ENCODE measurements around the gene SLC25A43. TPM values are rescaled to one million over a fixed set of nuclear protein-coding genes. Genes with fewer than 3 reads are reported as not detected.

Gene SLC25A43
- polyA plus RNA-seq, 1 donor, result 13.2 TPM

DNA sequence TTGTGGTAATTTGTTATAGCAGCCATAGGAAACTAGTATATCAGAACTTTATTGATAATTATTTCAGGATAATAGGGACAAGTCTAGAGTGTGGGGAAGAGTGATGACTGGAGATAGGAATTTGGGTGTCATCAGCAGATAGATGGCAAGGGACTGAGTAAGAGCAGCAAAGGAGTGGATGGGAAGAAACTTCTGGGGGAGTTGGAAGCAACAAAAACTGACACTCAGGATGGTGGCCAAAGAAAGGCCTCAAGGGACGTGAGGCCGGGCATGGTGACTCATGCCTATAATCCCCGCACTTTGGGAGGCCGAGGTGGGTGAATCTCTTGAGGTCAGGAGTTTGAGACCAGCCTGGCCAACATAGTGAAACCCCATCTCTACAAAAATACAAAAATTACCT lies 60.0 kb downstream of the SLC25A43 start:
- Histone ChIP-seq H3K27ac (ENCODE audit: low read length) (no peak overlapping the region), H3K4me1 (ENCODE audit: control insufficient read depth, insufficient read depth, low read length) (peaks cover 9% of the 10 kb centered on the region), H3K9me3 (ENCODE audit: control insufficient read depth, low read depth, low read length) (no peaks in the 10 kb centered on the region), H3K4me3 (ENCODE audit: low read length) (no peak overlapping the region), H3K36me3 (ENCODE audit: control insufficient read depth, insufficient read depth, low read length) (no peaks in the 10 kb centered on the region), H3K27me3 (ENCODE audit: control insufficient read depth, insufficient read depth, low read length) (no peaks in the 10 kb centered on the region)
- no peak for DNase-seq
- WGBS (ENCODE audit: insufficient coverage, low lambda C conversion rate), result no CpG with 5 or more reads among the region's 4 CpGs

DNA sequence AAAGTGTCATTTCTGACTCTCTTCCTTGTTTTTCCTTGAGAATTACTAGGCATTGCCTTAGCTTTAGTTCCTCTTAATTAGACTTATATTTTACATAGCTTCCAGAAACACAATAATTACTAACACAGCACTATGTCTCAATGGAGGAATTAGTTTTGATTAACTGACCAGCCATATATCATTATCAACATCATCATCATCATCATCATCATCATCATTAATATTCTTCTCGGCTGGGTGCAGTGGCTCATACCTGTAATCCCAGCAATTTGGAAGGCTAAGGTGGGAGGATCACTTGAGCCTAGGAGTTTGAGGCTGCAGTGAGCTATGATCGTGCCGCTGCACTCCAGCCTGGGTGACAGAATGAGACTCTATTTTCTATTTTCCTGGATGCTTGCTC lies 66.4 kb downstream of the SLC25A43 start:
- Histone ChIP-seq H3K27ac (ENCODE audit: low read length) (no peak overlapping the region), H3K27me3 (ENCODE audit: control insufficient read depth, insufficient read depth, low read length) (no peaks in the 10 kb centered on the region), H3K4me3 (ENCODE audit: low read length) (no peak overlapping the region), H3K36me3 (ENCODE audit: control insufficient read depth, insufficient read depth, low read length) (peaks cover 12% of the 10 kb centered on the region), H3K4me1 (ENCODE audit: control insufficient read depth, insufficient read depth, low read length) (peaks cover 12% of the 10 kb centered on the region), H3K9me3 (ENCODE audit: control insufficient read depth, low read depth, low read length) (no peaks in the 10 kb centered on the region)
- no peak for DNase-seq
- no CpG with 5 or more reads among the region's 3 CpGs for WGBS (ENCODE audit: insufficient coverage, low lambda C conversion rate)

DNA sequence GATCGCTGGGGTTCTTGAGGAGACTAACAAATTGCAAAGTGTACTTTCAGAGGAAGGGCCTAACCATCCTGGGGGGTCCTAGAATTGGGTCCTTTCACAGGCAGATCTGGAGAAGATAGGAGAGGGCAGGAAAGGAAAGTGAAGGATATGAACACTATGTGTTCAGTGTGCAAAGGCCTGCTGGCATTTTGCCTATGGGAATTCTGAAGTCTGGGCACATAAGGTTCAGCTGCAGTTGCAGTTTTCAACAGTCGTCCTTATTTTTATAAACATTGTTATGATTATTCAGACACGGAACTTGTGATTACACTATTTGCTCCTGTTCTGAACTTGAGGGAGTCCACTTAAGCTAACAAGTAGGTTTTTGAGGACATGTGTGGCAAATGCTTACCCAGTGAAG lies 67.8 kb downstream of the SLC25A43 start:
- Histone ChIP-seq H3K36me3 (ENCODE audit: control insufficient read depth, insufficient read depth, low read length) (peaks cover 18% of the 10 kb centered on the region), H3K27me3 (ENCODE audit: control insufficient read depth, insufficient read depth, low read length) (no peaks in the 10 kb centered on the region), H3K27ac (ENCODE audit: low read length) (no peak overlapping the region), H3K9me3 (ENCODE audit: control insufficient read depth, low read depth, low read length) (no peaks in the 10 kb centered on the region), H3K4me1 (ENCODE audit: control insufficient read depth, insufficient read depth, low read length) (peaks cover 12% of the 10 kb centered on the region), H3K4me3 (ENCODE audit: low read length) (no peak overlapping the region)
- WGBS (ENCODE audit: insufficient coverage, low lambda C conversion rate), result no CpG with 5 or more reads among the region's 3 CpGs
- DNase-seq, result no peak

DNA sequence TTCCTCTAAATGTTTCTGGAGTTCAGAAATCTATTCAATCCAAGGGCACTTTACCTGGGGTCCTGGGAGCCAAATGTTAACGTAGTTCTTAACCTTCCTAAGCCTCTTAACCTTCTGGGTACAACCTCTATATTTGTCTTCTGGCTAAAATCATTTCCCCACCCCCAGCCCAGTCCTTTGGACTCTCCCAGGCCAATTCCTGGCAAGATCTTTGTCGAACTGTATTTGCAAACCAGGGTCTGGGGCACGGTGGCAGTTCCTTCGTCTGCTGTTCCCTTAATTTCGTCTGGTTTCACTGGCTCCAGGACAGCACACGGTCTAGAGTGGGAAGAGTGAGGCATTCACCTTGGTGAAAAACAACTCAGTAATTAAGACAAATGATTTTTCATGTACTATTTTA lies 68.3 kb downstream of the SLC25A43 start:
- Histone ChIP-seq H3K4me1 (ENCODE audit: control insufficient read depth, insufficient read depth, low read length) (peaks cover 12% of the 10 kb centered on the region), H3K27ac (ENCODE audit: low read length) (peak overlapping the region; percentile 62), H3K27me3 (ENCODE audit: control insufficient read depth, insufficient read depth, low read length) (no peaks in the 10 kb centered on the region), H3K9me3 (ENCODE audit: control insufficient read depth, low read depth, low read length) (no peaks in the 10 kb centered on the region), H3K36me3 (ENCODE audit: control insufficient read depth, insufficient read depth, low read length) (peaks cover 18% of the 10 kb centered on the region), H3K4me3 (ENCODE audit: low read length) (no peak overlapping the region)
- DNase-seq, result no peak
- WGBS (ENCODE audit: insufficient coverage, low lambda C conversion rate), result no CpG with 5 or more reads among the region's 6 CpGs

DNA sequence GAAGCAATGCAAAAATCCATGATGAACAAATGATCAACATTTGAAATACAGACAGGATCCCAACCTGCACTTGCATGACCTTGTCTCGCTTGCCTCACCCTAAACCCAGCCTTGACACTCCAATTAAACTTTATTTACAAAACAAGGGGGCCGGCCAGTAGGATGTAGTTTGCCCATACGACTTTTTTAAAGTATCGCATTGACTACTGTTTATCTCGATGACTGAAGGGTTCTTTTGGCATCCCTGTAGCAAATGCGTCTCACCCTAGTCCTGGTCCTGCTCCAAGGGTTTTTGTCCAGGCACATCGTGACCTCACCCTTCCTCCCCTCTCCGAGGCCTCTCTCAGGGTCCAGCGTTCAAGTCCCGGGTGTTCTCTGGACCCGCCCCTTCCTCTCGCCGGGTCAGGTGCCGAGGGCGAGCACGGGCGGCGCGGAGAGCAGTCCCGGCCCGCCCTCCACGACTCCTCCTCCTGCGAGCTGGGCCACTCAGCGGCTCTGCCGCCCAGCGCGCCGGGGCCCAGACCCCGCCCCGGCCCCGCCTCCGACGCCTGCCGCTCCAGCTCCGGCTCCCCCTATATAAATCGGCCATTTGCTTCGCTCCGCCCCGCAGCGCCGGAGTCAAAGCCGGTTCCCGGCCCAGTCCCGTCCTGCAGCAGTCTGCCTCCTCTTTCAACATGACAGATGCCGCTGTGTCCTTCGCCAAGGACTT lies 68.9 kb downstream of the SLC25A43 start, which contains the start of gene SLC25A5:
Gene SLC25A5 (plus strand): TSS at position 603 of the 709 bp plus-strand sequence. CDS start 72 bp downstream, at position 675.
- no CpG with 5 or more reads among the region's 46 CpGs for WGBS (ENCODE audit: insufficient coverage, low lambda C conversion rate)
- DNase-seq, result peak; percentile 91
- peak within 1 kb of the TSS; percentile 88 for H3K27ac ChIP-seq (ENCODE audit: low read length)
- no peaks in the 10 kb centered on the region for H3K9me3 ChIP-seq (ENCODE audit: control insufficient read depth, low read depth, low read length)
- no peaks in the 10 kb centered on the region for H3K27me3 ChIP-seq (ENCODE audit: control insufficient read depth, insufficient read depth, low read length)
- H3K4me3 ChIP-seq (ENCODE audit: low read length), result peak within 1 kb of the TSS; percentile 67
- peaks cover 12% of the 10 kb centered on the region for H3K4me1 ChIP-seq (ENCODE audit: control insufficient read depth, insufficient read depth, low read length)
- peaks cover 18% of the 10 kb centered on the region for H3K36me3 ChIP-seq (ENCODE audit: control insufficient read depth, insufficient read depth, low read length)

DNA sequence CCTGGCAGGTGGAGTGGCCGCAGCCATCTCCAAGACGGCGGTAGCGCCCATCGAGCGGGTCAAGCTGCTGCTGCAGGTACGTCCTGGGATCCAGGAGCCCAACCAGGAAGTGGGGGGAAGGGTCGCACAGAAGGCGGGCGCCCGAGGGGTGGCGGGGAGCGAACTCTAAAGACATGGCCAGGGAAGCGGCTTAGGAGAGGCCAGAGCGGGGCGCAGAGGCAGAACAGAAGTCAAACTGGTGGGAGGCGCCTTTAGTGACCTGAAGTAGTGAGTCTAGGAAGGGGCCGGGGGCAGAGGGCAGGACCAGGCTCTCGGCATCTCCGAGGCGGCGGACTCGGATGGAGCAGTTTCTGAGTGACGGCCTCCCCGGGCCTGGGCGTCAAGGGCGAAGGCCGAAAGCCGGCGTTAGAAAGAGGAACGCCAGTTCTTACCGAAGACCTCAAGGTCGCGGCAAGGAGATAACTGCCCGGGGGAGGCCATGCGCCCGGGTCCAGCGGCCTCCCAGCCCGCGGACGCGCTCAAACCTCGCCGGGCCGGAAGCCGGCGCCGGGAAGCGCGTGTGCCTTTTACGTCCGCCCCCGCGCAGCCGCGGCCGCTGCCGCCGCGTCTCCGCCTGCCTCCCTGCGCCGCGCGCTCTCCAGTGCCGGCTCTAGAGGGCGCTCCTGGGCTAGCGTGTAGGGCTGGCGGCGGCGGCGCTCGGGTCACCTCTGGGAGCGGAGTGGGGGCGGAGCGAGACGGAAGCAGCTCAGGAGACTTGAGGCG lies 69.6 kb downstream of the SLC25A43 start:
- Histone ChIP-seq H3K36me3 (ENCODE audit: control insufficient read depth, insufficient read depth, low read length) (peaks cover 18% of the 10 kb centered on the region), H3K27ac (ENCODE audit: low read length) (peak overlapping the region; percentile 88), H3K4me3 (ENCODE audit: low read length) (peak overlapping the region; percentile 67), H3K9me3 (ENCODE audit: control insufficient read depth, low read depth, low read length) (no peaks in the 10 kb centered on the region), H3K27me3 (ENCODE audit: control insufficient read depth, insufficient read depth, low read length) (no peaks in the 10 kb centered on the region), H3K4me1 (ENCODE audit: control insufficient read depth, insufficient read depth, low read length) (peaks cover 12% of the 10 kb centered on the region)
- no CpG with 5 or more reads among the region's 78 CpGs for WGBS (ENCODE audit: insufficient coverage, low lambda C conversion rate)
- peak; percentile 87 to 94 for DNase-seq

DNA sequence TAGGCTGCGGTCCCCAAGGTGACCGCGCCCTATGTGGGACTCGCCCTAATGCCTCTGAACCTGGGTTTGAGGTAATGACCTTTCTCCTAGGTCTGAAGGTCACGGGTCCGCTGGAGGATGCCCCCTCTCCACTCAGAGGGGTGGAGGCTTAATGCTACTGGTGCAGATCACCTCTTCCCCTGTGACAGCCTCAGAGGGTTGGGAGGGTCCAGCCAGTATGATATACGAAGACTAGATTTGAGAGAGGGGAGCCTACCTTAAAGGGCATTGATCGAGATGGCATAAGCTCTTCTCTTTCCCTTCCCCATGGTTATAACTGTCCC lies 70.1 kb downstream of the SLC25A43 start:
- no peak for DNase-seq
- no peaks in the 10 kb centered on the region for H3K27me3 ChIP-seq (ENCODE audit: control insufficient read depth, insufficient read depth, low read length)
- peak overlapping the region; percentile 49 for H3K4me3 ChIP-seq (ENCODE audit: low read length)
- peak overlapping the region; percentile 82 for H3K27ac ChIP-seq (ENCODE audit: low read length)
- peaks cover 18% of the 10 kb centered on the region for H3K36me3 ChIP-seq (ENCODE audit: control insufficient read depth, insufficient read depth, low read length)
- no peaks in the 10 kb centered on the region for H3K9me3 ChIP-seq (ENCODE audit: control insufficient read depth, low read depth, low read length)
- WGBS (ENCODE audit: insufficient coverage, low lambda C conversion rate), result no CpG with 5 or more reads among the region's 8 CpGs
- H3K4me1 ChIP-seq (ENCODE audit: control insufficient read depth, insufficient read depth, low read length), result peaks cover 12% of the 10 kb centered on the region

DNA sequence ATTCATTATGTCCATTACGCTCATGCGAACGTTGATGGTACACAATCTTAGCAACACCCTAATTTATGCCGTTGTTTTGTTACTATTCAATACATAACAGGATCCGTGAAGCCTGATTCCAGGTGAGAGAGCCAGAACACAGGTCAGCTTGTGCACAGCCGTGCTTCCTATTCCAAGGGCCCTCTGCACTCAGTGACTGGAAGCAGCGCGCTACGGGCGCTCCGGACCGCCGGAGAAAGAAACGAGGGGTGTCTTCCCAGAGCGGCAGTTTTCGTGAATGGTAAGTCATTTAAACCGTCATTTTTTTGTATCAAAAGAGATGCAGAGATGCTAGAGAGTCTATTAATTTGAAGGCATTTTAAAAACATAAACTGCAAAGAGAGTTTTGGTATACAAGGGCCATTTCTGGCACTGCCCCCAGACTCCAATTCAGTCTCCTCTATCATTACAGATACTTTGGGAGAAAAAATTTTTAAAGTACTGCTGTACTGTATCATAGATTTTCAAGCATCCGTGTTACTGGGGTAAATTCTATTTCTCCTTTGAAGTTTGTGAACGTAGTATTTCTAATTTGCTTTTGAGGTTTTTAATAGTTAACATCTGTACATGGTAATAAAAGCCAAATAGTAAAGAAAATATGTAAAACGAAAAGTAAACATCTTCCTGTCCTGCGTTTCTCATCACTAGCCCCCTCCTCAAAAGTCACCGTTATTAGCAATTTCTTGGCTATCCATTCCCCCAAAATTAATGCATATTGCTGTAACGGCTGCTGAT lies 75.7 kb downstream of the SLC25A43 start:
- no peak overlapping the region for H3K4me3 ChIP-seq (ENCODE audit: low read length)
- WGBS (ENCODE audit: insufficient coverage, low lambda C conversion rate), result no CpG with 5 or more reads among the region's 23 CpGs
- peaks cover 14% of the 10 kb centered on the region for H3K36me3 ChIP-seq (ENCODE audit: control insufficient read depth, insufficient read depth, low read length)
- no peak overlapping the region for H3K27ac ChIP-seq (ENCODE audit: low read length)
- no peak for DNase-seq
- H3K9me3 ChIP-seq (ENCODE audit: control insufficient read depth, low read depth, low read length), result no peaks in the 10 kb centered on the region
- no peaks in the 10 kb centered on the region for H3K27me3 ChIP-seq (ENCODE audit: control insufficient read depth, insufficient read depth, low read length)
- H3K4me1 ChIP-seq (ENCODE audit: control insufficient read depth, insufficient read depth, low read length), result peaks cover 19% of the 10 kb centered on the region

DNA sequence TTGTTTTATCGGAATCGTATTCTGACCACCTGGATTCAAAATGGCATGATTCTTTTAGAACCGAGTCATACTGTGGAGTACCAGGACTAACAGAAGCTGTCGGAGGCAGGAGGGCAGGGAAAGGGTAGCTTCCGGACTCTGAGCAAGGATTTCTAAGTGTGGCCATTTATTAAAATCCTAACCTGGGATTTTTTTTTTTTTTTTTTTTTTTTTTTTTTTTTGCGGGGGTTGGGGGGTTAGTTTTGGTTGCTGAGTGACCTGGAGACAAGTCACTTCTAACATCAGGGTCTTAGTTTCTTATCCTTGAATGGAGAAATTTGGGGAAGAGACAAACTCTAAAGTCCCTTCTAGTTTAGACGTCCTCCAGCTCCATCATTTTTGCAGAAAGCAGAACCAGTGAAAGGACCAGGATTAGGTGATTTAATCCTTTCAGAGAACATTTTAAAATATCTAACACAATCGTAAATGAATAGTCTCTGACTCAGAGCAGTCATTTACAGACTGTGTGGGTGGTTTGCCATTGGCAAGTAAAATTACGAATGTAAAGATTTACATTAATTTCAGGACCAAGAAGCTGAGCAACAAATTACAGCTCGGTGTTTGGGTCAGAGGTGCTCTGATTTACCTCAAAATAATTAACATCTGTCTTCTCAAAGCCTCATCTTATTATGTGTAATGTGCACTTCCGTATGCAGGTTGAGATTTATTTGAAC lies 76.4 kb downstream of the SLC25A43 start:
- DNase-seq, result no peak
- Histone ChIP-seq H3K27me3 (ENCODE audit: control insufficient read depth, insufficient read depth, low read length) (no peaks in the 10 kb centered on the region), H3K27ac (ENCODE audit: low read length) (no peak overlapping the region), H3K4me1 (ENCODE audit: control insufficient read depth, insufficient read depth, low read length) (peaks cover 15% of the 10 kb centered on the region), H3K36me3 (ENCODE audit: control insufficient read depth, insufficient read depth, low read length) (peaks cover 6% of the 10 kb centered on the region), H3K4me3 (ENCODE audit: low read length) (no peak overlapping the region), H3K9me3 (ENCODE audit: control insufficient read depth, low read depth, low read length) (no peaks in the 10 kb centered on the region)
- no CpG with 5 or more reads among the region's 11 CpGs for WGBS (ENCODE audit: insufficient coverage, low lambda C conversion rate)

DNA sequence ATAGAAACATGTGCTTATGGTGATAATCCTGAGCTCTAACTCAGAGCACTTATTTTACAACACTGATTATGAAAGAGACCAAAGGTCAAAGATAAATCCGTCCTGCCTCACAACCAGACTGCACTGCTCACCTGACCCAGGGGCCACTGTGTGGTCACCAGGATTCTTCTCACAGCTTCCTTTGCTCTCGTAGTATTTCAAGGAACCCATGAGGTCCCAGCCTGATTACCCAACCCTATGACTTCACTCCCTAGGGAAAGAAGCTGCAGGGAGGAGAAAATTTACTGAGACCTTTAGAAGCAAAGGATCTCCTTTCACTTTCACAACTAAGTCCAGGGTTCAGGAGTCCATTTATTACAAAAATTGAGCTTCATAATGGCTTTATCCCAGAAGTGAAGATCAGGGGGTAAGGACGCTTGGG lies 78.7 kb downstream of the SLC25A43 start:
- no CpG with 5 or more reads among the region's 3 CpGs for WGBS (ENCODE audit: insufficient coverage, low lambda C conversion rate)
- peak; percentile 91 to 96 for DNase-seq
- H3K27ac ChIP-seq (ENCODE audit: low read length), result peak overlapping the region; percentile 88

More for the DNA sequence above, 78.7 kb downstream of the SLC25A43 start:
- no peak overlapping the region for H3K4me3 ChIP-seq (ENCODE audit: low read length)
- peaks cover 24% of the 10 kb centered on the region for H3K4me1 ChIP-seq (ENCODE audit: control insufficient read depth, insufficient read depth, low read length)
- no peaks in the 10 kb centered on the region for H3K36me3 ChIP-seq (ENCODE audit: control insufficient read depth, insufficient read depth, low read length)
- no peaks in the 10 kb centered on the region for H3K27me3 ChIP-seq (ENCODE audit: control insufficient read depth, insufficient read depth, low read length)
- H3K9me3 ChIP-seq (ENCODE audit: control insufficient read depth, low read depth, low read length), result no peaks in the 10 kb centered on the region
